Measurements from ENCODE around the gene BLID. TPM values are rescaled to one million over a fixed set of nuclear protein-coding genes. Genes with fewer than 3 reads are reported as not detected.

Gene BLID
- polyA plus RNA-seq, 1 donor from 2014 or later, result not detected

- Histone ChIP-seq H3K27ac (ENCODE audit: low read length) (no peak overlapping the region), H4K20me1 (ENCODE audit: insufficient read depth) (no peaks in the 10 kb centered on the region), H3K9me3 (ENCODE audit: low read length) (no peaks in the 10 kb centered on the region), H3K79me2 (replicated peaks; ENCODE audit: insufficient read depth, low read length) (no peaks in the 10 kb centered on the region), H3K9ac (ENCODE audit: low read length) (no peak overlapping the region), H3K36me3 (ENCODE audit: insufficient read depth, low read length) (no peaks in the 10 kb centered on the region), H2AFZ (ENCODE audit: low read depth, low read length) (no peak overlapping the region), H3K4me2 (ENCODE audit: low read length) (no peak overlapping the region), H3F3A (ENCODE audit: insufficient read depth, low read length, poor library complexity, severe bottlenecking) (no peaks in the 10 kb centered on the region), H3K27me3 (ENCODE audit: insufficient read depth, low read depth, low read length) (no peaks in the 10 kb centered on the region), H3K9me2 (ENCODE audit: insufficient read depth, low read length) (no peaks in the 10 kb centered on the region), H3K4me3 (ENCODE audit: low read length) (no peak overlapping the region)
- TF ChIP-seq MXI1 (conservative IDR thresholded peaks at IDR 0.05; ENCODE audit: poor library complexity, severe bottlenecking) (no peak), POLR2AphosphoS5 (IDR thresholded peaks at IDR 0.05) (no peak), EZH2 (IDR thresholded peaks at IDR 0.05; ENCODE audit: borderline replicate concordance, insufficient read depth, low read length, poor library complexity, severe bottlenecking) (no peak), EP300 (conservative IDR thresholded peaks at IDR 0.05; ENCODE audit: poor library complexity, severe bottlenecking) (no peak), RAD21 (conservative IDR thresholded peaks at IDR 0.05) (no peak), CTCF (IDR thresholded peaks at IDR 0.05; ENCODE audit: poor library complexity, severe bottlenecking) (no peak), SMC3 (conservative IDR thresholded peaks at IDR 0.05; ENCODE audit: poor library complexity) (no peak), TAF1 (IDR thresholded peaks at IDR 0.05; ENCODE audit: low read depth) (no peak)
- TF ChIP-seq, protein P1, sequence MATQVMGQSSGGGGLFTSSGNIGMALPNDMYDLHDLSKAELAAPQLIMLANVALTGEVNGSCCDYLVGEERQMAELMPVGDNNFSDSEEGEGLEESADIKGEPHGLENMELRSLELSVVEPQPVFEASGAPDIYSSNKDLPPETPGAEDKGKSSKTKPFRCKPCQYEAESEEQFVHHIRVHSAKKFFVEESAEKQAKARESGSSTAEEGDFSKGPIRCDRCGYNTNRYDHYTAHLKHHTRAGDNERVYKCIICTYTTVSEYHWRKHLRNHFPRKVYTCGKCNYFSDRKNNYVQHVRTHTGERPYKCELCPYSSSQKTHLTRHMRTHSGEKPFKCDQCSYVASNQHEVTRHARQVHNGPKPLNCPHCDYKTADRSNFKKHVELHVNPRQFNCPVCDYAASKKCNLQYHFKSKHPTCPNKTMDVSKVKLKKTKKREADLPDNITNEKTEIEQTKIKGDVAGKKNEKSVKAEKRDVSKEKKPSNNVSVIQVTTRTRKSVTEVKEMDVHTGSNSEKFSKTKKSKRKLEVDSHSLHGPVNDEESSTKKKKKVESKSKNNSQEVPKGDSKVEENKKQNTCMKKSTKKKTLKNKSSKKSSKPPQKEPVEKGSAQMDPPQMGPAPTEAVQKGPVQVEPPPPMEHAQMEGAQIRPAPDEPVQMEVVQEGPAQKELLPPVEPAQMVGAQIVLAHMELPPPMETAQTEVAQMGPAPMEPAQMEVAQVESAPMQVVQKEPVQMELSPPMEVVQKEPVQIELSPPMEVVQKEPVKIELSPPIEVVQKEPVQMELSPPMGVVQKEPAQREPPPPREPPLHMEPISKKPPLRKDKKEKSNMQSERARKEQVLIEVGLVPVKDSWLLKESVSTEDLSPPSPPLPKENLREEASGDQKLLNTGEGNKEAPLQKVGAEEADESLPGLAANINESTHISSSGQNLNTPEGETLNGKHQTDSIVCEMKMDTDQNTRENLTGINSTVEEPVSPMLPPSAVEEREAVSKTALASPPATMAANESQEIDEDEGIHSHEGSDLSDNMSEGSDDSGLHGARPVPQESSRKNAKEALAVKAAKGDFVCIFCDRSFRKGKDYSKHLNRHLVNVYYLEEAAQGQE (IDR thresholded peaks at IDR 0.05; ENCODE audit: borderline replicate concordance), result no peak
Measured at GRCh38 chr11:122120096-122120495, 4.1 kb upstream of the BLID start.

GRCh38 chr11:122116591-122116990 is 576 bp upstream of the BLID start:
- TF ChIP-seq MXI1 (conservative IDR thresholded peaks at IDR 0.05; ENCODE audit: poor library complexity, severe bottlenecking) (no peak), EZH2 (IDR thresholded peaks at IDR 0.05; ENCODE audit: borderline replicate concordance, insufficient read depth, low read length, poor library complexity, severe bottlenecking) (no peak), EP300 (conservative IDR thresholded peaks at IDR 0.05; ENCODE audit: poor library complexity, severe bottlenecking) (no peak), CTCF (IDR thresholded peaks at IDR 0.05; ENCODE audit: poor library complexity, severe bottlenecking) (no peak), SMC3 (conservative IDR thresholded peaks at IDR 0.05; ENCODE audit: poor library complexity) (no peak), RAD21 (conservative IDR thresholded peaks at IDR 0.05) (no peak), TAF1 (IDR thresholded peaks at IDR 0.05; ENCODE audit: low read depth) (no peak), POLR2AphosphoS5 (IDR thresholded peaks at IDR 0.05) (no peak)
- TF ChIP-seq, protein P1 (IDR thresholded peaks at IDR 0.05; ENCODE audit: borderline replicate concordance), result no peak
- no peaks in the 10 kb centered on the region for H3F3A ChIP-seq (ENCODE audit: insufficient read depth, low read length, poor library complexity, severe bottlenecking)
- no peaks in the 10 kb centered on the region for H3K27me3 ChIP-seq (ENCODE audit: insufficient read depth, low read depth, low read length)
- H3K4me2 ChIP-seq (ENCODE audit: low read length), result no peak overlapping the region
- no peaks in the 10 kb centered on the region for H3K9me3 ChIP-seq (ENCODE audit: low read length)
- H3K27ac ChIP-seq (ENCODE audit: low read length), result no peak overlapping the region
- H2AFZ ChIP-seq (ENCODE audit: low read depth, low read length), result no peak overlapping the region
- no peaks in the 10 kb centered on the region for H3K36me3 ChIP-seq (ENCODE audit: insufficient read depth, low read length)
- no peak overlapping the region for H3K9ac ChIP-seq (ENCODE audit: low read length)
- H3K4me3 ChIP-seq (ENCODE audit: low read length), result no peak overlapping the region
- H3K79me2 ChIP-seq (replicated peaks; ENCODE audit: insufficient read depth, low read length), result no peaks in the 10 kb centered on the region
- no peaks in the 10 kb centered on the region for H3K9me2 ChIP-seq (ENCODE audit: insufficient read depth, low read length)
- no peaks in the 10 kb centered on the region for H4K20me1 ChIP-seq (ENCODE audit: insufficient read depth)

Measured in neural cell (in vitro differentiated cells).